ENCODE data around the gene LSM12.

The LSM12 gene

GRCh38 chr17:44065668-44066203, 735 bp downstream of the LSM12 start:
- TF ChIP-seq CTCF (conservative IDR thresholded peaks at IDR 0.05; ENCODE audit: low read length), result no peak
- H3K4me3 ChIP-seq (ENCODE audit: low read length), result peak overlapping the region; percentile 83
- no peak for DNase-seq (ENCODE audit: low read depth)

GRCh38 chr17:44063704-44064639, 2.5 kb downstream of the LSM12 start:
- no peak for DNase-seq (ENCODE audit: low read depth)
- no peak for TF ChIP-seq CTCF (conservative IDR thresholded peaks at IDR 0.05; ENCODE audit: low read length)
- H3K4me3 ChIP-seq (ENCODE audit: low read length), result no peak overlapping the region

- no peak for TF ChIP-seq CTCF (conservative IDR thresholded peaks at IDR 0.05; ENCODE audit: low read length)
- no peak overlapping the region for H3K4me3 ChIP-seq (ENCODE audit: low read length)
- no peak for DNase-seq (ENCODE audit: low read depth)
These were observed 3.6 kb downstream of the LSM12 start for GRCh38 chr17:44062871-44063270.

GRCh38 chr17:44061446-44061845, 5.0 kb downstream of the LSM12 start:
- H3K4me3 ChIP-seq (ENCODE audit: low read length), result no peak overlapping the region
- peak; percentile 92 for DNase-seq (ENCODE audit: low read depth)
- no peak for TF ChIP-seq CTCF (conservative IDR thresholded peaks at IDR 0.05; ENCODE audit: low read length)

- H3K4me3 ChIP-seq (ENCODE audit: low read length), result no peak overlapping the region
- DNase-seq (ENCODE audit: low read depth), result no peak
- TF ChIP-seq CTCF (conservative IDR thresholded peaks at IDR 0.05; ENCODE audit: low read length), result no peak
These were observed 7.2 kb downstream of the LSM12 start for GRCh38 chr17:44059101-44059892.

GRCh38 chr17:44053125-44053872, 13.2 kb downstream of the LSM12 start:
- DNase-seq (ENCODE audit: low read depth), result no peak
- TF ChIP-seq CTCF (conservative IDR thresholded peaks at IDR 0.05; ENCODE audit: low read length), result no peak
- H3K4me3 ChIP-seq (ENCODE audit: low read length), result no peak overlapping the region

Data from AG10803 (cell line).